ENCODE measurements around the gene PELI2.

DNA sequence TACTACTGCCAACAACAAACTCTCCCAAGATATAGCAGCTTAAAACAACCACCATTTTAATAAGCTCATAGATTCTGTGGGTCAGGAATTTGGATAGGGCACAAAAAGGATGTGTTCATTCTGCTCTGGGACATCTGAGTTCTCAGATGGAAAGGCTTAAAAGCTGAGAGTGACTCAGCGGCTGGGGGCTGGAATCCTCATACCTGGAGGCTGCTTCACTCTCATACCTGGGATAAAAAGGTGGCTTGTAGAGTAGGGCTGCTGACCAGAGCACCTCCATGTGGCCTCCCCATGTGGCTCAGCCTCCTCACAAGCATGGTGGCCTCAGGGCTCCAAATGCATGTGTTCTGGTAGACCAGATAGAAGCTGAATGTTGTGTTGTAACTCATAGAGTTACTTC lies 20.2 kb upstream of the PELI2 start:
- no peak for TF ChIP-seq POLR2A (IDR thresholded peaks at IDR 0.05)
- TF ChIP-seq, protein P1, sequence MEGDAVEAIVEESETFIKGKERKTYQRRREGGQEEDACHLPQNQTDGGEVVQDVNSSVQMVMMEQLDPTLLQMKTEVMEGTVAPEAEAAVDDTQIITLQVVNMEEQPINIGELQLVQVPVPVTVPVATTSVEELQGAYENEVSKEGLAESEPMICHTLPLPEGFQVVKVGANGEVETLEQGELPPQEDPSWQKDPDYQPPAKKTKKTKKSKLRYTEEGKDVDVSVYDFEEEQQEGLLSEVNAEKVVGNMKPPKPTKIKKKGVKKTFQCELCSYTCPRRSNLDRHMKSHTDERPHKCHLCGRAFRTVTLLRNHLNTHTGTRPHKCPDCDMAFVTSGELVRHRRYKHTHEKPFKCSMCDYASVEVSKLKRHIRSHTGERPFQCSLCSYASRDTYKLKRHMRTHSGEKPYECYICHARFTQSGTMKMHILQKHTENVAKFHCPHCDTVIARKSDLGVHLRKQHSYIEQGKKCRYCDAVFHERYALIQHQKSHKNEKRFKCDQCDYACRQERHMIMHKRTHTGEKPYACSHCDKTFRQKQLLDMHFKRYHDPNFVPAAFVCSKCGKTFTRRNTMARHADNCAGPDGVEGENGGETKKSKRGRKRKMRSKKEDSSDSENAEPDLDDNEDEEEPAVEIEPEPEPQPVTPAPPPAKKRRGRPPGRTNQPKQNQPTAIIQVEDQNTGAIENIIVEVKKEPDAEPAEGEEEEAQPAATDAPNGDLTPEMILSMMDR (IDR thresholded peaks at IDR 0.05), result no peak

Measured in lower leg skin (tissue), 3 donors.